IMR-90 (cell line): ENCODE measurements around the gene SRBD1. TPM values are rescaled to one million over a fixed set of nuclear protein-coding genes. Genes with fewer than 3 reads are reported as not detected.

Experiments
- ATAC-seq: fragments of 200-7000 bp; cut with Tn5 transposase; 2 replicates; pipeline ENCODE4 v1.9.1; 2020; ENCODE audit warnings: low read depth, mild to moderate bottlenecking, moderate library complexity
- BruUV-seq: library from RNA; stranded (reverse); fragments of 400-500 nt; replicated peaks from 2 replicates; lab custom pipeline; 2021; lab: Mats Ljungman, UMichigan
- CTCF ChIA-PET: fragments of 300-600 bp; formaldehyde crosslinking; extraction: SDS; loops from one replicate; lab custom pipeline; 2021; ENCODE audit warnings: antibody characterized with exemption; lab: Yijun Ruan, JAX
- POLR2A ChIA-PET: fragments of 300-600 bp; sonication (Branson Sonifier 250); formaldehyde crosslinking; loops from one replicate; lab custom pipeline; 2022; ENCODE audit warnings: antibody characterized with exemption; ENCODE audit not compliant: unreplicated experiment; lab: Charles Lee
- DNase-seq: peaks from one replicate; pipeline ENCODE4 v3.0.0; 2013
- H2AFZ ChIP-seq: replicated peaks from 2 replicates; pipeline ENCODE3; 2013; ENCODE audit warnings: low read length, mild to moderate bottlenecking; ENCODE audit not compliant: poor library complexity
- H2AK5ac ChIP-seq: 2 replicates; pipeline ENCODE4 v1.6.1; 2013; ENCODE audit warnings: low read depth, low read length, inconsistent platforms
- H2AK9ac ChIP-seq: replicated peaks from 2 replicates; pipeline ENCODE3; 2013; ENCODE audit warnings: mild to moderate bottlenecking, low read depth, low read length, moderate library complexity; ENCODE audit not compliant: poor library complexity
- H2BK120ac ChIP-seq: 2 replicates; pipeline ENCODE4 v1.6.1; 2013; ENCODE audit warnings: low read depth, low read length, inconsistent platforms
- H2BK15ac ChIP-seq: 3 replicates; pipeline ENCODE4 v1.6.1; 2013; ENCODE audit warnings: low read depth, low read length, inconsistent platforms
- H2BK20ac ChIP-seq: 2 replicates; pipeline ENCODE4 v1.6.1; 2013; ENCODE audit warnings: low read depth, mild to moderate bottlenecking, inconsistent platforms, low read length, moderate library complexity
- H2BK5ac ChIP-seq: 2 replicates; pipeline ENCODE4 v1.6.1; 2013; ENCODE audit warnings: mild to moderate bottlenecking, low read depth, low read length, inconsistent platforms; ENCODE audit not compliant: poor library complexity, severe bottlenecking
- H3K14ac ChIP-seq: replicated peaks from 2 replicates; pipeline ENCODE4 v1.6.1; 2013; ENCODE audit warnings: low read depth, low read length, inconsistent platforms
- H3K18ac ChIP-seq: 2 replicates; pipeline ENCODE4 v1.6.1; 2013; ENCODE audit warnings: low read depth, low read length, control low read depth
- H3K23ac ChIP-seq: 2 replicates; pipeline ENCODE4 v1.6.1; 2013; ENCODE audit warnings: low read depth, low read length, inconsistent platforms
- H3K27ac ChIP-seq: 2 replicates; pipeline ENCODE4 v1.5.1; 2013; ENCODE audit warnings: mild to moderate bottlenecking, control low read depth, low read length; ENCODE audit not compliant: insufficient read depth
- H3K27me3 ChIP-seq: 2 replicates; pipeline ENCODE4 v1.6.1; 2013; ENCODE audit warnings: low read length; ENCODE audit not compliant: control insufficient read depth, insufficient read depth
- H3K36me3 ChIP-seq: 2 replicates; pipeline ENCODE4 v1.6.1; 2013; ENCODE audit warnings: low read length, mixed read lengths; ENCODE audit not compliant: control insufficient read depth, insufficient read depth
- H3K4ac ChIP-seq: 2 replicates; pipeline ENCODE4 v1.6.1; 2013; ENCODE audit warnings: low read depth, low read length, inconsistent platforms
- H3K4me1 ChIP-seq: 2 replicates; pipeline ENCODE4 v1.6.1; 2013; ENCODE audit warnings: low read length, mixed read lengths; ENCODE audit not compliant: control insufficient read depth, insufficient read depth
- H3K4me2 ChIP-seq: 2 replicates; pipeline ENCODE4 v1.6.1; 2013; ENCODE audit warnings: low read depth, mild to moderate bottlenecking, control low read depth, low read length, moderate library complexity
- H3K4me3 ChIP-seq: 2 replicates; pipeline ENCODE4 v1.5.1; 2013; ENCODE audit warnings: low read depth, mild to moderate bottlenecking, control low read depth, low read length, moderate library complexity; ENCODE audit not compliant: insufficient read depth
- H3K56ac ChIP-seq: 2 replicates; pipeline ENCODE4 v1.6.1; 2013; ENCODE audit warnings: low read length, inconsistent platforms; ENCODE audit not compliant: insufficient read depth; ENCODE audit errors: extremely low read depth
- H3K79me1 ChIP-seq, 2 experiments: 2 replicates each; pipeline ENCODE4 v1.6.1; 2013; ENCODE audit warnings: low read length in 2 of 2, inconsistent platforms in 1 of 2, low read depth in 1 of 2
- H3K9ac ChIP-seq: 2 replicates; pipeline ENCODE4 v1.6.1; 2013; ENCODE audit warnings: low read depth, low read length, control low read depth
- H3K9me1 ChIP-seq: 2 replicates; pipeline ENCODE4 v1.6.1; 2013; ENCODE audit warnings: low read length, inconsistent platforms; ENCODE audit not compliant: insufficient read depth
- H3K9me3 ChIP-seq: 2 replicates; pipeline ENCODE4 v1.6.1; 2013; ENCODE audit warnings: low read length; ENCODE audit not compliant: control insufficient read depth, insufficient read depth
- H4K20me1 ChIP-seq: 2 replicates; pipeline ENCODE4 v1.6.1; 2013; ENCODE audit warnings: low read length, inconsistent platforms; ENCODE audit not compliant: insufficient read depth
- H4K5ac ChIP-seq: 2 replicates; pipeline ENCODE4 v1.6.1; 2013; ENCODE audit warnings: mild to moderate bottlenecking, low read depth, low read length, control low read depth
- H4K8ac ChIP-seq, 2 experiments: 2 replicates each; pipeline ENCODE4 v1.6.1; 2013; ENCODE audit warnings: low read depth in 2 of 2, low read length in 2 of 2, control low read depth in 1 of 2, inconsistent platforms in 1 of 2
- H4K91ac ChIP-seq: 2 replicates; pipeline ENCODE4 v1.6.1; 2013; ENCODE audit warnings: low read depth, low read length, inconsistent platforms; ENCODE audit not compliant: insufficient read depth
- BHLHE40 ChIP-seq: fragments of 150-350 bp; IDR thresholded peaks from 2 replicates; pipeline ENCODE4 v1.6.1; 2016; ENCODE audit warnings: mild to moderate bottlenecking, low read depth, low read length
- CEBPB ChIP-seq: IDR thresholded peaks from 2 replicates; pipeline ENCODE4 v1.6.1; 2012; ENCODE audit warnings: low read depth, low read length, improper control_type of control experiment
- CHD1 ChIP-seq: IDR thresholded peaks from 2 replicates; pipeline ENCODE4 v1.6.1; 2012; ENCODE audit warnings: low read depth, low read length, improper control_type of control experiment
- CTCF ChIP-seq: conservative IDR thresholded peaks from 2 replicates; pipeline ENCODE4 v1.5.1; 2012; ENCODE audit warnings: mild to moderate bottlenecking, low read depth, low read length, improper control_type of control experiment
- ELK1 ChIP-seq: fragments of 150-350 bp; IDR thresholded peaks from 2 replicates; pipeline ENCODE4 v1.6.1; 2016; ENCODE audit warnings: low read depth, mild to moderate bottlenecking, low read length, moderate library complexity, borderline replicate concordance
- FOS ChIP-seq: fragments of 150-350 bp; IDR thresholded peaks from 2 replicates; pipeline ENCODE4 v1.6.1; 2016; ENCODE audit warnings: low read depth, low read length
- MAFK ChIP-seq: IDR thresholded peaks from 2 replicates; pipeline ENCODE4 v1.6.1; 2012; ENCODE audit warnings: low read depth, low read length, improper control_type of control experiment
- MAZ ChIP-seq: IDR thresholded peaks from 2 replicates; pipeline ENCODE4 v1.6.1; 2012; ENCODE audit warnings: low read depth, mild to moderate bottlenecking, low read length, improper control_type of control experiment, moderate library complexity, borderline replicate concordance
- MXI1 ChIP-seq: IDR thresholded peaks from 2 replicates; pipeline ENCODE4 v1.6.1; 2012; ENCODE audit warnings: low read depth, mild to moderate bottlenecking, low read length, moderate library complexity, borderline replicate concordance
- NFE2L2 ChIP-seq: fragments of 150-350 bp; IDR thresholded peaks from 2 replicates; pipeline ENCODE4 v1.6.1; 2016; ENCODE audit warnings: low read depth, mild to moderate bottlenecking, low read length
- POLR2A ChIP-seq: IDR thresholded peaks from 2 replicates; pipeline ENCODE4 v1.6.1; 2012; ENCODE audit warnings: mild to moderate bottlenecking, low read depth, low read length
- RAD21 ChIP-seq: IDR thresholded peaks from 2 replicates; pipeline ENCODE4 v1.6.1; 2012; ENCODE audit warnings: low read length, improper control_type of control experiment
- RCOR1 ChIP-seq: IDR thresholded peaks from 2 replicates; pipeline ENCODE4 v1.6.1; 2012; ENCODE audit warnings: mild to moderate bottlenecking, low read length, improper control_type of control experiment; ENCODE audit not compliant: insufficient replicate concordance
- RFX5 ChIP-seq: IDR thresholded peaks from 2 replicates; pipeline ENCODE4 v1.8.0; 2012; ENCODE audit warnings: low read depth, mild to moderate bottlenecking, low read length, moderate library complexity
- SMC3 ChIP-seq: fragments of 150-350 bp; IDR thresholded peaks from 2 replicates; pipeline ENCODE4 v1.6.1; 2016; ENCODE audit warnings: low read depth, mild to moderate bottlenecking, antibody characterized with exemption, low read length, moderate library complexity
- USF2 ChIP-seq: fragments of 150-350 bp; IDR thresholded peaks from 2 replicates; pipeline ENCODE4 v1.6.1; 2017; ENCODE audit warnings: mild to moderate bottlenecking, antibody characterized with exemption, low read length, low read depth
- WGBS, 2 experiments: methylation state at CpG; one replicate each; pipeline versions ENCODE4 v1.1.5 to v1.1.7; 2013; ENCODE audit warnings: missing lambda C conversion rate in 2 of 2; ENCODE audit not compliant: insufficient read length in 1 of 2; ENCODE audit errors: extremely low coverage in 2 of 2; 5-methylcytosine and 5-hydroxymethylcytosine counted together
- dilution Hi-C: fragments of 300-500 bp; cut with HindIII; formaldehyde crosslinking; loops from one replicate; pipeline ENCODE4 v1.14.3; 2018; ENCODE audit warnings: low sequenced_read_pairs; ENCODE audit not compliant: unreplicated experiment
- in situ Hi-C: fragments of 300-500 bp; cut with MboI; formaldehyde crosslinking; loops from 3 replicates; pipeline ENCODE4 v1.14.3; 2019; ENCODE audit warnings: low sequenced_read_pairs, inconsistent platforms, mixed read lengths
- intact Hi-C: fragments of 100-400 bp; cut with micrococcal nuclease; formaldehyde crosslinking; loops from 2 replicates; pipeline ENCODE4 v1.10.0; 2022
- polyA plus RNA-seq, 3 experiments: library from polyadenylated mRNA; depleted of rRNA; stranded (reverse); fragments of >200 nt; gene quantifications; 2 replicates each; pipeline ENCODE4 v1.2.3, GENCODE V29; 2012; ENCODE audit warnings: low replicate concordance in 1 of 3
- total RNA-seq: library from RNA; depleted of rRNA; stranded (reverse); fragments of >200 nt; gene quantifications from 2 replicates; pipeline ENCODE4 v1.2.3, GENCODE V29; 2012

SRBD1 gene
- total and polyA plus RNA-seq, 2 of the 4 experiments (the other 2 are of a cell fraction) = 3.5 to 14.7 TPM

DNA sequence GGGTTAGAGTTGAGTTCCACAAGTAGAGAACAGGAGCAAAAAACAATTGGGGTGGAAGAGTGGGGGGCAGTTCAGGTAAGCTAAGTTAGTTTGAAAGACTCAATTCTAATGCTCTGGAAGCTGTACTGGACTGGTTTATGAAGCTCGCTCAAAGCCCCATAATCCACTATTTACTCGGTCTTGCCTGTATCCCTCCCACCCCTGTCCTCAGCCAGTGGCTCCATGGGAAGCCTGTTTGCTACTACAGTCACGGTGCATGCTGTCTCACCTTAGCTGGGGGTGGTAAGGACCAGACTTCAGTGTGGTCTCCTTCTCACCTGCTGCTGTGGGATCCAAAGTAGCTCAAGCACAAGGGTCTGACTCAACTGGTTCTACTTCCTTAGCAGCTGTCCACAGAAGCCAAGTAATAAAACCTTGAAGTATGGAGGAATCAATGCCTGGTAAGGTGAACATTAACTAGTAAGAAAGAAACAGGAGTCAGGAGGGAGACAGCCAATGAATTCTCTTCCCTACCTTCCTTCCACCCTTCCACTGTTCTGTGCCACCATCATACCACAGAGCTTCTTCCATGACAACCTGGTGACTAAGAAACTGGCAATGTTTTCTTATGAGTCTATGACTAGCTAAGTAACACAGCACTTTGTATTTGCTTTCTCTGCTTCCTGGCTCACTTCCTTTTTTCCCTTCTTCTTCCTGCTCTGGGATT, 230.8 kb downstream of the SRBD1 start:
- Histone ChIP-seq H3K9ac (no peak overlapping the region), H2AK9ac (peak overlapping the region; percentile 16), H4K8ac (no peak overlapping the region), H3K27ac (no peak overlapping the region), H3K23ac (no peak overlapping the region), H2BK5ac (no peak overlapping the region), H3K14ac (no peak overlapping the region; the same call in 1 of the 2 replicates), H3K4me1 (no peaks in the 10 kb centered on the region; the same call in 1 of the 2 replicates), H3K56ac (no peak overlapping the region), H4K5ac (no peak overlapping the region), H3K4ac (no peak overlapping the region), H2AFZ (no peak overlapping the region), H2BK20ac (no peak overlapping the region), H4K20me1 (no peaks in the 10 kb centered on the region), H3K9me3 (no peaks in the 10 kb centered on the region), H3K18ac (no peak overlapping the region), H4K91ac (no peak overlapping the region), H3K36me3 (no peaks in the 10 kb centered on the region), H2AK5ac (no peak overlapping the region), H2BK15ac (no peak overlapping the region), H3K27me3 (no peaks in the 10 kb centered on the region), H2BK120ac (no peak overlapping the region), H3K79me1 (no peaks in the 10 kb centered on the region), H3K4me3 (no peak overlapping the region), H3K4me2 (no peak overlapping the region), H3K9me1 (no peaks in the 10 kb centered on the region)
- dilution Hi-C loops (no loop called here), in situ Hi-C loops (no loop called here), intact Hi-C loops (no loop called here)
- ATAC-seq = no peak
- ChIA-PET POLR2A (no interaction called here), CTCF (no interaction called here)
- WGBS, 2 experiments = 100% methylated on average over 1 of the region's 3 CpGs; no CpG with 5 or more reads in 1 of the 2 experiments
- peak; percentile 60 for DNase-seq
- BruUV-seq = no TSS peak
- TF ChIP-seq CEBPB = no peak
- no peak for TF ChIP-seq USF2
- TF ChIP-seq RAD21 = no peak
- no peak for TF ChIP-seq ELK1
- TF ChIP-seq FOS = no peak
- no peak for TF ChIP-seq POLR2A
- no peak for TF ChIP-seq RFX5
- TF ChIP-seq SMC3 = no peak
- TF ChIP-seq CTCF = no peak
- TF ChIP-seq RCOR1 = no peak
- no peak for TF ChIP-seq CHD1
- TF ChIP-seq BHLHE40 = no peak
- no peak for TF ChIP-seq MAFK
- TF ChIP-seq MXI1 = no peak
- TF ChIP-seq MAZ = no peak
- no peak for TF ChIP-seq NFE2L2
